Activated CD8-positive, alpha-beta memory T cell treated with anti-CD3 and anti-CD28 coated beads, Interleukin-2, amount 10 ng/mL, durations not matched to agents 7 days and 5 days (primary cell): ENCODE measurements around the gene SPECC1L. TPM values are rescaled to one million over a fixed set of nuclear protein-coding genes. Genes with fewer than 3 reads are reported as not detected.

ENCODE experiments used
- ATAC-seq: fragments of 150-1000 bp; cut with Tn5 transposase; one replicate; pipeline ENCODE4 v1.10.0; 2021; ENCODE audit warnings: moderate library complexity
- CTCF ChIA-PET: fragments of 350-600 bp; sonication (Branson Sonifier 250); formaldehyde crosslinking; loops from one replicate; lab custom pipeline; 2021; ENCODE audit warnings: antibody characterized with exemption; lab: Charles Lee
- DNase-seq: peaks from one replicate; pipeline ENCODE4 v3.0.0-alpha.2; 2020
- H3K27ac Mint-ChIP-seq: one replicate; pipeline ENCODE4 v1.8.0; 2021; ENCODE audit warnings: mild to moderate bottlenecking, mixed read lengths
- H3K27me3 Mint-ChIP-seq: one replicate; pipeline ENCODE4 v1.8.0; 2021; ENCODE audit warnings: mixed read lengths
- H3K36me3 Mint-ChIP-seq: one replicate; pipeline ENCODE4 v1.8.0; 2021; ENCODE audit warnings: mild to moderate bottlenecking, mixed read lengths
- H3K4me1 Mint-ChIP-seq: one replicate; pipeline ENCODE4 v1.8.0; 2021; ENCODE audit warnings: mixed read lengths
- H3K4me3 Mint-ChIP-seq: one replicate; pipeline ENCODE4 v1.8.0; 2021; ENCODE audit warnings: mild to moderate bottlenecking, moderate library complexity, mixed read lengths
- H3K9me3 Mint-ChIP-seq: one replicate; pipeline ENCODE4 v1.8.0; 2022; ENCODE audit warnings: low read depth, mixed read lengths
- total RNA-seq, 2 experiments: library from RNA; stranded (reverse); gene quantifications; one replicate each; pipeline ENCODE4 v1.2.3, GENCODE V29; 2021

The SPECC1L gene
- total RNA-seq, 2 experiments from 2014 or later: 55.3 to 57.4 TPM

- DNase-seq (no peak), ATAC-seq (no peak)
- no peaks in the 10 kb centered on the region for H3K9me3 Mint-ChIP-seq
- peaks cover 63% of the 10 kb centered on the region for H3K4me1 Mint-ChIP-seq
- peaks cover 17% of the 10 kb centered on the region for H3K36me3 Mint-ChIP-seq
- H3K27ac Mint-ChIP-seq: no peak overlapping the region
- CTCF ChIA-PET: no interaction called here
- H3K4me3 Mint-ChIP-seq: no peak overlapping the region
- H3K27me3 Mint-ChIP-seq: no peaks in the 10 kb centered on the region
Observed at GRCh38 chr22:24405631-24406321, 135.1 kb downstream of the SPECC1L start.

- H3K4me1 Mint-ChIP-seq: peaks cover 58% of the 10 kb centered on the region
Observed at GRCh38 chr22:24406322-24407277, 136.0 kb downstream of the SPECC1L start.

GRCh38 chr22:24407278-24407665 lies 136.6 kb downstream of the SPECC1L start:
- H3K4me3 Mint-ChIP-seq: no peak overlapping the region

More at GRCh38 chr22:24406322-24407277, 136.0 kb downstream of the SPECC1L start:
- Mint-ChIP-seq H3K9me3 (no peaks in the 10 kb centered on the region), H3K4me3 (no peak overlapping the region), H3K36me3 (peaks cover 14% of the 10 kb centered on the region), H3K27me3 (no peaks in the 10 kb centered on the region), H3K27ac (no peak overlapping the region)
- ATAC-seq: no peak
- no peak for DNase-seq
- CTCF ChIA-PET: interaction anchor here (6.8 kb wide), 1 partner anchor 17 kb away, joined by 41 read pairs; no protein-coding TSS in a partner anchor

GRCh38 chr22:24407884-24408283 lies 137.3 kb downstream of the SPECC1L start:
- CTCF ChIA-PET: interaction anchor here (6.8 kb wide), 1 partner anchor 15 kb away, joined by 41 read pairs; no protein-coding TSS in a partner anchor
- ATAC-seq (no peak), DNase-seq (no peak)
- Mint-ChIP-seq H3K27ac (no peak overlapping the region), H3K36me3 (peaks cover 14% of the 10 kb centered on the region), H3K27me3 (no peaks in the 10 kb centered on the region), H3K4me1 (peaks cover 46% of the 10 kb centered on the region), H3K9me3 (no peaks in the 10 kb centered on the region), H3K4me3 (no peak overlapping the region)

More at GRCh38 chr22:24407278-24407665, 136.6 kb downstream of the SPECC1L start:
- Mint-ChIP-seq H3K27ac (peak overlapping the region; percentile 18), H3K4me1 (peaks cover 52% of the 10 kb centered on the region), H3K27me3 (no peaks in the 10 kb centered on the region), H3K9me3 (no peaks in the 10 kb centered on the region), H3K36me3 (peaks cover 14% of the 10 kb centered on the region)
- CTCF ChIA-PET: interaction anchor here (6.8 kb wide), 1 partner anchor 16 kb away, joined by 41 read pairs; no protein-coding TSS in a partner anchor
- DNase-seq: peak; percentile 39
- no peak for ATAC-seq

- CTCF ChIA-PET: interaction anchor here (1.1 to 6.8 kb wide), 5 partner anchors 15 to 78 kb away, joined by 3 to 41 read pairs (median 4); no protein-coding TSS in a partner anchor
- no peak overlapping the region for H3K27ac Mint-ChIP-seq
- no peak for ATAC-seq
- H3K4me1 Mint-ChIP-seq: peaks cover 40% of the 10 kb centered on the region
- H3K9me3 Mint-ChIP-seq: no peaks in the 10 kb centered on the region
- H3K36me3 Mint-ChIP-seq: peaks cover 12% of the 10 kb centered on the region
- DNase-seq: peak; percentile 38
- no peaks in the 10 kb centered on the region for H3K27me3 Mint-ChIP-seq
- no peak overlapping the region for H3K4me3 Mint-ChIP-seq
Observed at GRCh38 chr22:24408630-24409029, 138.0 kb downstream of the SPECC1L start.

- peak overlapping the region; percentile 87 for H3K27ac Mint-ChIP-seq
- H3K27me3 Mint-ChIP-seq: no peaks in the 10 kb centered on the region
- H3K4me1 Mint-ChIP-seq: peaks cover 40% of the 10 kb centered on the region
- DNase-seq (no peak), ATAC-seq (peak; percentile 34)
- no peak overlapping the region for H3K4me3 Mint-ChIP-seq
- CTCF ChIA-PET: interaction anchor here (1.1 to 6.8 kb wide), 8 partner anchors 14 to 112 kb away, joined by 3 to 41 read pairs (median 4); no protein-coding TSS in a partner anchor
- peaks cover 6% of the 10 kb centered on the region for H3K36me3 Mint-ChIP-seq
- no peaks in the 10 kb centered on the region for H3K9me3 Mint-ChIP-seq
Observed at GRCh38 chr22:24409707-24410106, 139.1 kb downstream of the SPECC1L start.

GRCh38 chr22:24410110-24410856 lies 139.7 kb downstream of the SPECC1L start:
- H3K27me3 Mint-ChIP-seq: no peaks in the 10 kb centered on the region
- DNase-seq: peak; percentile 80

GRCh38 chr22:24411256-24412004 lies 140.8 kb downstream of the SPECC1L start:
- ATAC-seq (no peak), DNase-seq (no peak)
- CTCF ChIA-PET: interaction anchor here (1.0 to 6.8 kb wide), 2 partner anchors 12 to 84 kb away, joined by 3 to 41 read pairs; no protein-coding TSS in a partner anchor
- no peaks in the 10 kb centered on the region for H3K9me3 Mint-ChIP-seq
- H3K4me1 Mint-ChIP-seq: peaks cover 40% of the 10 kb centered on the region
- peak overlapping the region; percentile 35 for H3K27ac Mint-ChIP-seq
- H3K36me3 Mint-ChIP-seq: peaks cover 7% of the 10 kb centered on the region
- H3K27me3 Mint-ChIP-seq: no peaks in the 10 kb centered on the region
- no peak overlapping the region for H3K4me3 Mint-ChIP-seq

More at GRCh38 chr22:24410110-24410856, 139.7 kb downstream of the SPECC1L start:
- ATAC-seq: peak; percentile 80
- H3K36me3 Mint-ChIP-seq: peaks cover 6% of the 10 kb centered on the region
- H3K4me3 Mint-ChIP-seq: no peak overlapping the region
- no peaks in the 10 kb centered on the region for H3K9me3 Mint-ChIP-seq
- H3K27ac Mint-ChIP-seq: peak overlapping the region; percentile 87
- peaks cover 40% of the 10 kb centered on the region for H3K4me1 Mint-ChIP-seq
- CTCF ChIA-PET: interaction anchor here (1.1 to 6.8 kb wide), 4 partner anchors 13 to 112 kb away, joined by 4 to 41 read pairs (median 4); no protein-coding TSS in a partner anchor

GRCh38 chr22:24412274-24412673 lies 141.6 kb downstream of the SPECC1L start:
- CTCF ChIA-PET: interaction anchor here (1.0 to 6.8 kb wide), 2 partner anchors 11 to 84 kb away, joined by 3 to 41 read pairs; no protein-coding TSS in a partner anchor
- H3K4me3 Mint-ChIP-seq: no peak overlapping the region
- DNase-seq (no peak), ATAC-seq (no peak)
- peaks cover 7% of the 10 kb centered on the region for H3K36me3 Mint-ChIP-seq
- H3K27ac Mint-ChIP-seq: no peak overlapping the region
- peaks cover 37% of the 10 kb centered on the region for H3K4me1 Mint-ChIP-seq
- H3K9me3 Mint-ChIP-seq: no peaks in the 10 kb centered on the region
- no peaks in the 10 kb centered on the region for H3K27me3 Mint-ChIP-seq

GRCh38 chr22:24413271-24413670 lies 142.6 kb downstream of the SPECC1L start:
- H3K27ac Mint-ChIP-seq: no peak overlapping the region
- peaks cover 27% of the 10 kb centered on the region for H3K4me1 Mint-ChIP-seq
- no peaks in the 10 kb centered on the region for H3K27me3 Mint-ChIP-seq
- ATAC-seq (no peak), DNase-seq (no peak)
- CTCF ChIA-PET: interaction anchor here (6.8 kb wide), 1 partner anchor 10 kb away, joined by 41 read pairs; no protein-coding TSS in a partner anchor
- H3K4me3 Mint-ChIP-seq: no peak overlapping the region
- H3K36me3 Mint-ChIP-seq: peaks cover 4% of the 10 kb centered on the region
- no peaks in the 10 kb centered on the region for H3K9me3 Mint-ChIP-seq

GRCh38 chr22:24413736-24414385 lies 143.2 kb downstream of the SPECC1L start:
- Mint-ChIP-seq H3K4me1 (peaks cover 21% of the 10 kb centered on the region), H3K27me3 (no peaks in the 10 kb centered on the region), H3K27ac (no peak overlapping the region), H3K9me3 (no peaks in the 10 kb centered on the region), H3K36me3 (peaks cover 4% of the 10 kb centered on the region), H3K4me3 (no peak overlapping the region)
- CTCF ChIA-PET: interaction anchor here (1.2 to 6.8 kb wide), 2 partner anchors 10 to 14 kb away, joined by 3 to 41 read pairs; partner anchors contain the start of gene ADORA2A
- ATAC-seq (no peak), DNase-seq (no peak)
